Liver (tissue), 9 donors: Measurements from ENCODE around the gene ADGRD1. TPM values are rescaled to one million over a fixed set of nuclear protein-coding genes. Genes with fewer than 3 reads are reported as not detected.

Source experiments
- DNase-seq: peaks from one replicate; pipeline ENCODE4 v3.0.0-alpha.2; 2017; ENCODE audit warnings: low spot score
- H3K27ac ChIP-seq, 2 donors: one replicate each; pipeline ENCODE4 v1.7.0; 2013; ENCODE audit warnings: inconsistent platforms in 2 of 2, low read length in 2 of 2, control low read depth in 1 of 2, low read depth in 1 of 2, mild to moderate bottlenecking in 1 of 2
- H3K27me3 ChIP-seq, 4 donors: one replicate each; pipeline versions ENCODE4 v1.6.1 to v1.7.0; 2013; ENCODE audit warnings: low read length in 3 of 4, inconsistent platforms in 1 of 4, mild to moderate bottlenecking in 1 of 4, moderate library complexity in 1 of 4; ENCODE audit not compliant: control insufficient read depth in 4 of 4, insufficient read depth in 4 of 4
- H3K36me3 ChIP-seq, 4 donors: one replicate each; pipeline versions ENCODE4 v1.6.1 to v1.7.0; 2013; ENCODE audit warnings: low read length in 3 of 4, mild to moderate bottlenecking in 3 of 4, low read depth in 1 of 4, moderate library complexity in 1 of 4; ENCODE audit not compliant: control insufficient read depth in 4 of 4, insufficient read depth in 3 of 4
- H3K4me1 ChIP-seq, 4 donors: one replicate each; pipeline versions ENCODE4 v1.6.1 to v1.7.0; 2013; ENCODE audit warnings: low read length in 3 of 4, mild to moderate bottlenecking in 3 of 4, moderate library complexity in 1 of 4; ENCODE audit not compliant: control insufficient read depth in 4 of 4, insufficient read depth in 4 of 4
- H3K4me3 ChIP-seq, 3 donors: one replicate each; pipeline versions ENCODE4 v1.6.1 to v1.7.0; 2013; ENCODE audit warnings: low read length in 3 of 3, control low read depth in 1 of 3, low read depth in 1 of 3, mild to moderate bottlenecking in 1 of 3
- H3K9ac ChIP-seq, 2 donors: one replicate each; pipeline ENCODE4 v1.7.0; 2013; ENCODE audit warnings: low read length in 2 of 2, mild to moderate bottlenecking in 2 of 2, moderate library complexity in 2 of 2, control low read depth in 1 of 2, low read depth in 1 of 2
- H3K9me3 ChIP-seq, 4 donors: one replicate each; pipeline versions ENCODE4 v1.6.1 to v1.7.0; 2013; ENCODE audit warnings: low read length in 3 of 4; ENCODE audit not compliant: control insufficient read depth in 4 of 4
- EGR1 ChIP-seq, 2 donors: IDR thresholded peaks; 2 replicates each; pipeline ENCODE4 v1.6.1; 2016 to 2018; ENCODE audit warnings: antibody characterized with exemption in 2 of 2, low read depth in 2 of 2
- FOXA1 ChIP-seq: IDR thresholded peaks from 2 replicates; pipeline ENCODE4 v1.6.1; 2016; ENCODE audit warnings: antibody characterized with exemption
- FOXA2 ChIP-seq: IDR thresholded peaks from 2 replicates; pipeline ENCODE4 v1.6.1; 2016; ENCODE audit warnings: antibody characterized with exemption
- GABPA ChIP-seq, 2 donors: IDR thresholded peaks in 1 of 2; conservative IDR thresholded peaks in 1 of 2; 2 replicates each; pipeline ENCODE4 v1.6.1; 2016; ENCODE audit warnings: antibody characterized with exemption in 2 of 2, mild to moderate bottlenecking in 1 of 2, moderate library complexity in 1 of 2
- HNF4A ChIP-seq, 2 donors: conservative IDR thresholded peaks; 2 replicates each; pipeline ENCODE4 v1.6.1; 2016; ENCODE audit warnings: antibody characterized with exemption in 2 of 2, mild to moderate bottlenecking in 2 of 2
- HNF4G ChIP-seq: IDR thresholded peaks from 2 replicates; pipeline ENCODE4 v1.6.1; 2016; ENCODE audit warnings: antibody characterized with exemption
- JUND ChIP-seq, 2 donors: IDR thresholded peaks; 2 replicates each; pipeline ENCODE4 v1.6.1; 2016; ENCODE audit warnings: antibody characterized with exemption in 2 of 2
- NR2F2 ChIP-seq: IDR thresholded peaks from 2 replicates; pipeline ENCODE4 v1.6.1; 2016; ENCODE audit warnings: antibody characterized with exemption
- RAD21 ChIP-seq, 2 donors: IDR thresholded peaks; 2 replicates each; pipeline ENCODE4 v1.6.1; 2016; ENCODE audit warnings: antibody characterized with exemption in 2 of 2, mild to moderate bottlenecking in 2 of 2
- RXRA ChIP-seq, 2 donors: IDR thresholded peaks; 2 replicates each; pipeline ENCODE4 v1.6.1; 2017 to 2018; ENCODE audit warnings: antibody characterized with exemption in 2 of 2, mild to moderate bottlenecking in 1 of 2
- SP1 ChIP-seq: IDR thresholded peaks from 2 replicates; pipeline ENCODE4 v1.6.1; 2018; ENCODE audit warnings: antibody characterized with exemption, mild to moderate bottlenecking
- TAF1 ChIP-seq: conservative IDR thresholded peaks from 2 replicates; pipeline ENCODE4 v1.6.1; 2016; ENCODE audit warnings: antibody characterized with exemption, mild to moderate bottlenecking
- YY1 ChIP-seq: IDR thresholded peaks from 2 replicates; pipeline ENCODE4 v1.6.1; 2016; ENCODE audit warnings: antibody characterized with exemption, mild to moderate bottlenecking
- WGBS: extraction: QIAGEN DNeasy Blood & Tissue Kit; methylation state at CpG from one replicate; pipeline ENCODE4 v1.1.7; 2013; 5-methylcytosine and 5-hydroxymethylcytosine counted together
- polyA plus RNA-seq, 2 donors: library from polyadenylated mRNA; stranded (reverse) in 1 of 2; unstranded in 1 of 2; fragments of 200-250 nt in 1 of 2; fragments of >200 nt in 1 of 2; fragmentation: Nextera tagmentation in 1 of 2; extraction: Ambion mirVana in 1 of 2; gene quantifications; one replicate each; pipeline versions ENCODE4 v1.2.1 to v1.2.3, GENCODE V29; 2013 to 2015
- total RNA-seq, 2 donors: library from RNA; depleted of rRNA; stranded (reverse); fragments of >200 nt; gene quantifications; one replicate each; pipeline ENCODE4 v1.2.3, GENCODE V29; 2014
- TF ChIP-seq, protein P1 (sequence below): IDR thresholded peaks from 2 replicates; pipeline ENCODE4 v1.6.1; 2016; ENCODE audit warnings: antibody characterized with exemption
- TF ChIP-seq, protein P2 (sequence below): IDR thresholded peaks from 2 replicates; pipeline ENCODE4 v1.6.1; 2016; ENCODE audit warnings: antibody characterized with exemption, mild to moderate bottlenecking
- TF ChIP-seq, protein P3 (sequence below): fragments of 150-350 bp; IDR thresholded peaks from 2 replicates; pipeline ENCODE4 v1.5.1; 2017; ENCODE audit warnings: improper control_type of control experiment, low read depth, low read length; ENCODE audit not compliant: missing input control
- TF ChIP-seq, protein P4 (sequence below): IDR thresholded peaks from 2 replicates; pipeline ENCODE4 v1.6.1; 2016; ENCODE audit warnings: antibody characterized with exemption
- donor health status: healthy.
- donor health status: healthy.
- donor health status: healthy.
- donor health status: healthy.
- donor health status: healthy.

The ADGRD1 gene
- total and polyA plus RNA-seq, 4 donors = 2.7 to 7.1 (median 4.6) TPM

GRCh38 chr12:131094831-131095805 lies 141.4 kb downstream of the ADGRD1 start:
- no peak overlapping the region for H3K4me3 ChIP-seq
- TF ChIP-seq, protein P1, sequence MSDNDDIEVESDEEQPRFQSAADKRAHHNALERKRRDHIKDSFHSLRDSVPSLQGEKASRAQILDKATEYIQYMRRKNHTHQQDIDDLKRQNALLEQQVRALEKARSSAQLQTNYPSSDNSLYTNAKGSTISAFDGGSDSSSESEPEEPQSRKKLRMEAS = no peak
- TF ChIP-seq GABPA (IDR thresholded peaks at IDR 0.05 in 1 of 2, conservative IDR thresholded peaks at IDR 0.05 in 1 of 2) = no peak
- TF ChIP-seq FOXA2 = no peak
- TF ChIP-seq JUND (IDR thresholded peaks at IDR 0.05) = no peak
- no peak for TF ChIP-seq YY1
- no peak for TF ChIP-seq RXRA (IDR thresholded peaks at IDR 0.05)
- TF ChIP-seq SP1 = no peak
- no peak for TF ChIP-seq TAF1
- no peak for TF ChIP-seq NR2F2
- H3K27ac ChIP-seq = no peak overlapping the region
- H3K36me3 ChIP-seq = no peaks in the 10 kb centered on the region
- H3K4me1 ChIP-seq = no peaks in the 10 kb centered on the region
- no peaks in the 10 kb centered on the region for H3K27me3 ChIP-seq
- no peak overlapping the region for H3K9ac ChIP-seq
- 90% methylated on average over 25 of the region's 25 CpGs for WGBS
- DNase-seq = no peak
- H3K9me3 ChIP-seq = no peaks in the 10 kb centered on the region

DNA sequence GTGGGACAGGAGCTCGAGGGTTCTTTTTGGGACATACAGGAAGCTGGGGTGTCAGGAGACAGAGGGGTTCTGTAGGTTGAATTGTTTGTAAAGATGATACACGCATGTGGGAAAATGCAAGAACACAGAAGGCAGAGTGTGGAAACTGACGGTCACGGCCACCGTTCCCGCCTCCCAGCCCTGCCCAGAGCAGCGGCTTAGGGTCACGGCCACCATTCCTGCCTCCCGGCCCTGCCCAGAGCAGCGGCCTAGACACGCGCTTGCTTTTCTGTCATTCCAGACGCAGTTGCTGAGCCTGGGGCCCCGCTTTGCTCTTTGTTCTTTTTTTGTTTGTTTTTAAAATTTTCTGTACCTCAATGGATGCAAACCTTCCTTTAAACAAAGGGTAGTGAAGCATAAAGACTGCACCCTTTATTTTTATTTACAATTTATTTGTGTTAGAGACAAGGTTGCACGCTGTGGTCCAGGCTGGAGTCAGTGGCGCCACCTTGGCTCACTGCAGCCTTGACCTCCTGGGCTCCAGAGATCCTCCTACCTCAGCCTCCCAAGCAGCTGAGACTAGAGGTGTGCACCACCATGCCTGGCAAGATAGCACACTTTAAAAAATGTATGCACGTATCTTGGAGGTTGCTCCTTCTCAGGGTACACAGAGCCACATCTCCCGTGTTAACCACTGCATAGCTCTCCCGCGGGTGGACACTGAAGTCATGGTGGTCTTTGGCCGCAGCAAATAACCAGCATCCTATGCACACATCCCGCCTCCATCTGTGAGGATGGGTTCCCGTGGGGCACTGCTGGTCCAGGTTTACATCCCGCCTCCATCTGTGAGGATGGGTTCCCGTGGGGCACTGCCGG lies 142.3 kb downstream of the ADGRD1 start:
- H3K4me1 ChIP-seq = no peaks in the 10 kb centered on the region
- no peak overlapping the region for H3K4me3 ChIP-seq
- WGBS = 86% methylated on average over 26 of the region's 26 CpGs
- no peak overlapping the region for H3K9ac ChIP-seq
- no peak for TF ChIP-seq NR2F2
- no peak for TF ChIP-seq HNF4A (conservative IDR thresholded peaks at IDR 0.05)
- no peak for TF ChIP-seq FOXA2
- TF ChIP-seq, protein P2, sequence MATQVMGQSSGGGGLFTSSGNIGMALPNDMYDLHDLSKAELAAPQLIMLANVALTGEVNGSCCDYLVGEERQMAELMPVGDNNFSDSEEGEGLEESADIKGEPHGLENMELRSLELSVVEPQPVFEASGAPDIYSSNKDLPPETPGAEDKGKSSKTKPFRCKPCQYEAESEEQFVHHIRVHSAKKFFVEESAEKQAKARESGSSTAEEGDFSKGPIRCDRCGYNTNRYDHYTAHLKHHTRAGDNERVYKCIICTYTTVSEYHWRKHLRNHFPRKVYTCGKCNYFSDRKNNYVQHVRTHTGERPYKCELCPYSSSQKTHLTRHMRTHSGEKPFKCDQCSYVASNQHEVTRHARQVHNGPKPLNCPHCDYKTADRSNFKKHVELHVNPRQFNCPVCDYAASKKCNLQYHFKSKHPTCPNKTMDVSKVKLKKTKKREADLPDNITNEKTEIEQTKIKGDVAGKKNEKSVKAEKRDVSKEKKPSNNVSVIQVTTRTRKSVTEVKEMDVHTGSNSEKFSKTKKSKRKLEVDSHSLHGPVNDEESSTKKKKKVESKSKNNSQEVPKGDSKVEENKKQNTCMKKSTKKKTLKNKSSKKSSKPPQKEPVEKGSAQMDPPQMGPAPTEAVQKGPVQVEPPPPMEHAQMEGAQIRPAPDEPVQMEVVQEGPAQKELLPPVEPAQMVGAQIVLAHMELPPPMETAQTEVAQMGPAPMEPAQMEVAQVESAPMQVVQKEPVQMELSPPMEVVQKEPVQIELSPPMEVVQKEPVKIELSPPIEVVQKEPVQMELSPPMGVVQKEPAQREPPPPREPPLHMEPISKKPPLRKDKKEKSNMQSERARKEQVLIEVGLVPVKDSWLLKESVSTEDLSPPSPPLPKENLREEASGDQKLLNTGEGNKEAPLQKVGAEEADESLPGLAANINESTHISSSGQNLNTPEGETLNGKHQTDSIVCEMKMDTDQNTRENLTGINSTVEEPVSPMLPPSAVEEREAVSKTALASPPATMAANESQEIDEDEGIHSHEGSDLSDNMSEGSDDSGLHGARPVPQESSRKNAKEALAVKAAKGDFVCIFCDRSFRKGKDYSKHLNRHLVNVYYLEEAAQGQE = no peak
- TF ChIP-seq RAD21 (IDR thresholded peaks at IDR 0.05) = no peak
- TF ChIP-seq RXRA (IDR thresholded peaks at IDR 0.05) = no peak
- no peak for TF ChIP-seq GABPA (IDR thresholded peaks at IDR 0.05 in 1 of 2, conservative IDR thresholded peaks at IDR 0.05 in 1 of 2)
- no peak for TF ChIP-seq FOXA1
- TF ChIP-seq TAF1 = no peak
- TF ChIP-seq, protein P3, sequence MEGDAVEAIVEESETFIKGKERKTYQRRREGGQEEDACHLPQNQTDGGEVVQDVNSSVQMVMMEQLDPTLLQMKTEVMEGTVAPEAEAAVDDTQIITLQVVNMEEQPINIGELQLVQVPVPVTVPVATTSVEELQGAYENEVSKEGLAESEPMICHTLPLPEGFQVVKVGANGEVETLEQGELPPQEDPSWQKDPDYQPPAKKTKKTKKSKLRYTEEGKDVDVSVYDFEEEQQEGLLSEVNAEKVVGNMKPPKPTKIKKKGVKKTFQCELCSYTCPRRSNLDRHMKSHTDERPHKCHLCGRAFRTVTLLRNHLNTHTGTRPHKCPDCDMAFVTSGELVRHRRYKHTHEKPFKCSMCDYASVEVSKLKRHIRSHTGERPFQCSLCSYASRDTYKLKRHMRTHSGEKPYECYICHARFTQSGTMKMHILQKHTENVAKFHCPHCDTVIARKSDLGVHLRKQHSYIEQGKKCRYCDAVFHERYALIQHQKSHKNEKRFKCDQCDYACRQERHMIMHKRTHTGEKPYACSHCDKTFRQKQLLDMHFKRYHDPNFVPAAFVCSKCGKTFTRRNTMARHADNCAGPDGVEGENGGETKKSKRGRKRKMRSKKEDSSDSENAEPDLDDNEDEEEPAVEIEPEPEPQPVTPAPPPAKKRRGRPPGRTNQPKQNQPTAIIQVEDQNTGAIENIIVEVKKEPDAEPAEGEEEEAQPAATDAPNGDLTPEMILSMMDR = no peak
- TF ChIP-seq, protein P4, sequence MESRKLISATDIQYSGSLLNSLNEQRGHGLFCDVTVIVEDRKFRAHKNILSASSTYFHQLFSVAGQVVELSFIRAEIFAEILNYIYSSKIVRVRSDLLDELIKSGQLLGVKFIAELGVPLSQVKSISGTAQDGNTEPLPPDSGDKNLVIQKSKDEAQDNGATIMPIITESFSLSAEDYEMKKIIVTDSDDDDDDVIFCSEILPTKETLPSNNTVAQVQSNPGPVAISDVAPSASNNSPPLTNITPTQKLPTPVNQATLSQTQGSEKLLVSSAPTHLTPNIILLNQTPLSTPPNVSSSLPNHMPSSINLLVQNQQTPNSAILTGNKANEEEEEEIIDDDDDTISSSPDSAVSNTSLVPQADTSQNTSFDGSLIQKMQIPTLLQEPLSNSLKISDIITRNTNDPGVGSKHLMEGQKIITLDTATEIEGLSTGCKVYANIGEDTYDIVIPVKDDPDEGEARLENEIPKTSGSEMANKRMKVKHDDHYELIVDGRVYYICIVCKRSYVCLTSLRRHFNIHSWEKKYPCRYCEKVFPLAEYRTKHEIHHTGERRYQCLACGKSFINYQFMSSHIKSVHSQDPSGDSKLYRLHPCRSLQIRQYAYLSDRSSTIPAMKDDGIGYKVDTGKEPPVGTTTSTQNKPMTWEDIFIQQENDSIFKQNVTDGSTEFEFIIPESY = no peak
- no peak for TF ChIP-seq YY1
- TF ChIP-seq HNF4G = no peak
- TF ChIP-seq EGR1 (IDR thresholded peaks at IDR 0.05; ENCODE audit: low read depth in 2 of 2) = no peak
- no peak for TF ChIP-seq SP1
- DNase-seq = no peak
- H3K36me3 ChIP-seq = no peaks in the 10 kb centered on the region
- no peaks in the 10 kb centered on the region for H3K27me3 ChIP-seq
- H3K9me3 ChIP-seq = no peaks in the 10 kb centered on the region
- H3K27ac ChIP-seq = no peak overlapping the region
